ENCODE measurements around the gene GATA5. TPM values are rescaled to one million over a fixed set of nuclear protein-coding genes. Genes with fewer than 3 reads are reported as not detected.

The GATA5 gene
- total RNA-seq, 1 experiment from 2014 or later: not detected

DNA sequence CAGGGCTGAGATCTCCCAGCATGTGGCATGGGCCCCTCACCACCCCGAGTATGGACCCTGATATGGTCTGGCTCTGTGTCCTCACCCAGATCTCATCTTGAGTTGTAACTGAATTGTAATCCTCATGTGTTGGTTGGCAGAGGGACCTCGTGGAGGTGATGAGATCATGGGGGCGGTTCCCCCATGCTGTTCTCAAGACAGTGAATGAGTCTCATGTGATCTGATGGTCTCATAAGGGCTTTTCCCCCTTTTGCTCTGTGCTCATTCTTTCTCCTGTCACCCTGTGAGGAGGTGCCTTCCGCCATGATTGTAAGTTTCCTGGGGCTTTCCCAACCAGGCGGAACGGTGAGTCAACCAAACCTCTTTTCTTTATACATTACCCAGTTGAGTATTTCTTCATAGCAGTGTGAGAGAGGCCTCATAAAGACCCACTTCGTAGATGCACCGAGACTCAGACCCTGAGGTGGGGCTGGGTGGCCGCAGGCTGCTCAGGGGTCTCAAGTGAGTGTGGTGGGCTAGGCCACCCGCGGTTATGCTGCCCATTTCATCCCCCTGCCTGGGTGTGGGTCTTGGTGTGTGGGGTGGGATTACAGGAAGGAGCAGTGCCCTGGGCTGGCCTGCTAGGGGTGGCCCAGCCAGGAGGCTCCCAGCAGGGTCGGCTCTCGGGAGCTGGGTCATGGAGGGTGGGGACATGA is 26.2 kb upstream of the GATA5 start:
- H3K27me3 Mint-ChIP-seq (ENCODE audit: unreplicated experiment): peaks cover 19% of the 10 kb centered on the region
- H3K4me3 Mint-ChIP-seq (ENCODE audit: low read depth, unreplicated experiment): no peak overlapping the region
- H3K4me1 Mint-ChIP-seq (ENCODE audit: low read depth, unreplicated experiment): peaks cover 20% of the 10 kb centered on the region
- intact Hi-C loops (cut with micrococcal nuclease; ENCODE audit: unreplicated experiment): loop anchor here (5.0 kb wide), 2 partner anchors 115 to 290 kb away; no protein-coding TSS in a partner anchor
- no TSS peak for BruUV-seq (replicated peaks)
- DNase-seq: peak; percentile 67
- peak overlapping the region; percentile 24 for H3K27ac Mint-ChIP-seq (ENCODE audit: unreplicated experiment)
- CTCF ChIA-PET: interaction anchor here (1.5 kb wide), 1 partner anchor 292 kb away, joined by 3 read pairs; no protein-coding TSS in a partner anchor
- TF ChIP-seq, protein P1, sequence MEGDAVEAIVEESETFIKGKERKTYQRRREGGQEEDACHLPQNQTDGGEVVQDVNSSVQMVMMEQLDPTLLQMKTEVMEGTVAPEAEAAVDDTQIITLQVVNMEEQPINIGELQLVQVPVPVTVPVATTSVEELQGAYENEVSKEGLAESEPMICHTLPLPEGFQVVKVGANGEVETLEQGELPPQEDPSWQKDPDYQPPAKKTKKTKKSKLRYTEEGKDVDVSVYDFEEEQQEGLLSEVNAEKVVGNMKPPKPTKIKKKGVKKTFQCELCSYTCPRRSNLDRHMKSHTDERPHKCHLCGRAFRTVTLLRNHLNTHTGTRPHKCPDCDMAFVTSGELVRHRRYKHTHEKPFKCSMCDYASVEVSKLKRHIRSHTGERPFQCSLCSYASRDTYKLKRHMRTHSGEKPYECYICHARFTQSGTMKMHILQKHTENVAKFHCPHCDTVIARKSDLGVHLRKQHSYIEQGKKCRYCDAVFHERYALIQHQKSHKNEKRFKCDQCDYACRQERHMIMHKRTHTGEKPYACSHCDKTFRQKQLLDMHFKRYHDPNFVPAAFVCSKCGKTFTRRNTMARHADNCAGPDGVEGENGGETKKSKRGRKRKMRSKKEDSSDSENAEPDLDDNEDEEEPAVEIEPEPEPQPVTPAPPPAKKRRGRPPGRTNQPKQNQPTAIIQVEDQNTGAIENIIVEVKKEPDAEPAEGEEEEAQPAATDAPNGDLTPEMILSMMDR (IDR thresholded peaks at IDR 0.05; ENCODE audit: unreplicated experiment): no peak
- H3K9me3 Mint-ChIP-seq (ENCODE audit: low read depth, unreplicated experiment): peaks cover 8% of the 10 kb centered on the region
- H3K36me3 Mint-ChIP-seq (ENCODE audit: insufficient read depth, unreplicated experiment): peaks cover 14% of the 10 kb centered on the region

DNA sequence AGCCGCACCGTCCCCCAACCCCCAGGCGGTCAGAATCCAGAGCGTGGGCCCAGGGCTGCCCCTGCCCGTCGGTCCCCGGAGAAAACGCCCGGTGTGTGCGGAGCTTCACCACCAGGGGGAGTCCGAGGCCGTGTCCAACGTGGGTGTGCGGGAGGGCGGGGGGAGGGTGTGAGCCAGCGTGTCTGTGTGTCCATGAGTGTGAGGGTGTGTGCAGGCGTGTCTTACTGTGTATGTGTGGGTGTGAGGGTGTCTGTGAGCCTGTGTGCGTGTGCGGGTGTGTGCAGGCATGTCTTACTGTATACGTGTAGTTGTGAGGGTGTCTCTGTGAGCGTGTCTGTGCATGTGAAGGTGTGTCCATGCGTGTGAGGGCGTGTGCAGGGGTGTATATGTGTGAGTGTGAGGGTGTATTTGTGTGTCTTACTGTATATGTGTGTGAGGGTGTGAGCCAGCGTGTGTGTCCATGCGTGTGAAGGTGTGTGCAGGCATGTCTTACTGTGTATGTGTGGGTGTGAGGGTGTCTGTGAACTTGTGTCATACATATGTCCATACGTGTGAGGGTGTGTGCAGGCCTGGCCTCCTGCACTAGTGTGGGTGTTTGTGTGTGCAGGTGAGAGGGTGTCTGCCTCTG is 24.6 kb upstream of the GATA5 start:
- CTCF ChIA-PET: interaction anchor here (0.6 to 2.0 kb wide), 11 partner anchors 12 to 400 kb away, joined by 3 to 18 read pairs (median 5); no protein-coding TSS in a partner anchor
- TF ChIP-seq, protein P1 (IDR thresholded peaks at IDR 0.05; ENCODE audit: unreplicated experiment): peak; percentile 93
- Mint-ChIP-seq H3K9me3 (ENCODE audit: low read depth, unreplicated experiment) (peaks cover 8% of the 10 kb centered on the region), H3K4me3 (ENCODE audit: low read depth, unreplicated experiment) (no peak overlapping the region), H3K36me3 (ENCODE audit: insufficient read depth, unreplicated experiment) (peaks cover 19% of the 10 kb centered on the region), H3K4me1 (ENCODE audit: low read depth, unreplicated experiment) (peaks cover 20% of the 10 kb centered on the region), H3K27ac (ENCODE audit: unreplicated experiment) (peak overlapping the region; percentile 1), H3K27me3 (ENCODE audit: unreplicated experiment) (peaks cover 23% of the 10 kb centered on the region)
- peak; percentile 90 for DNase-seq
- no TSS peak for BruUV-seq (replicated peaks)
- intact Hi-C loops (cut with micrococcal nuclease; ENCODE audit: unreplicated experiment): loop anchor here (5.0 kb wide), 2 partner anchors 117 to 292 kb away; no protein-coding TSS in a partner anchor

DNA sequence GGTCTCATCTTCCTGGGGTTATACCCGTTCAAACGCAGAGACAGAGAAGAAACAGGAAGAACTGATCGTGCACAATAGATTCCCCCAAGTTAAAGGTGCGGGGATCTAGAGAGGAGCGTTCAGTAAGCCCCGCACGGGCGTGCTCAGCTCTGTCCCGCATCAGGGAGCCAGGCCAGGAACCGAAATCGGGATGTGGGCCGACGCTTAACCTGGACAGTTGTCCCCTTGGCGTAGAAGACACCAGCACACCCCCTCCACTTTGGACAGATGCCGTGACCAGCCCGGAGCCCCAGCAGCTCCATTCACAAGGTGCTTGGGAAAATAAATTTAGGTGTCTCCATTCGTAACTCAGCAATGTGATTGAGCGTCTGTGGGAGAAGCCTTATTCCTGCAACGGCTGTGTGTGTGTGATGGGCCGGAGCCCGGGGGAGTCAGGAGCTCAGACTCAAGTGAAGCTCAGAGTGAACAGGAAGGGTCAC is 24.0 kb upstream of the GATA5 start:
- no TSS peak for BruUV-seq (replicated peaks)
- DNase-seq: no peak
- H3K36me3 Mint-ChIP-seq (ENCODE audit: insufficient read depth, unreplicated experiment): peaks cover 19% of the 10 kb centered on the region
- TF ChIP-seq, protein P1 (IDR thresholded peaks at IDR 0.05; ENCODE audit: unreplicated experiment): no peak
- peaks cover 8% of the 10 kb centered on the region for H3K9me3 Mint-ChIP-seq (ENCODE audit: low read depth, unreplicated experiment)
- H3K4me3 Mint-ChIP-seq (ENCODE audit: low read depth, unreplicated experiment): no peak overlapping the region
- intact Hi-C loops (cut with micrococcal nuclease; ENCODE audit: unreplicated experiment): loop anchor here (5.0 kb wide), 2 partner anchors 118 to 293 kb away; no protein-coding TSS in a partner anchor
- peaks cover 20% of the 10 kb centered on the region for H3K4me1 Mint-ChIP-seq (ENCODE audit: low read depth, unreplicated experiment)
- no peak overlapping the region for H3K27ac Mint-ChIP-seq (ENCODE audit: unreplicated experiment)
- peaks cover 24% of the 10 kb centered on the region for H3K27me3 Mint-ChIP-seq (ENCODE audit: unreplicated experiment)
- CTCF ChIA-PET: interaction anchor here (0.5 to 2.0 kb wide), 14 partner anchors 12 to 401 kb away, joined by 3 to 18 read pairs (median 4); no protein-coding TSS in a partner anchor

GRCh38 chr20:62498874-62499273 is 23.1 kb upstream of the GATA5 start:
- no peak overlapping the region for H3K4me3 Mint-ChIP-seq (ENCODE audit: low read depth, unreplicated experiment)
- peaks cover 4% of the 10 kb centered on the region for H3K9me3 Mint-ChIP-seq (ENCODE audit: low read depth, unreplicated experiment)
- H3K27ac Mint-ChIP-seq (ENCODE audit: unreplicated experiment): no peak overlapping the region
- H3K4me1 Mint-ChIP-seq (ENCODE audit: low read depth, unreplicated experiment): peaks cover 20% of the 10 kb centered on the region
- no peak for DNase-seq
- H3K27me3 Mint-ChIP-seq (ENCODE audit: unreplicated experiment): peaks cover 24% of the 10 kb centered on the region
- BruUV-seq (replicated peaks): no TSS peak
- intact Hi-C loops (cut with micrococcal nuclease; ENCODE audit: unreplicated experiment): no loop called here
- peaks cover 19% of the 10 kb centered on the region for H3K36me3 Mint-ChIP-seq (ENCODE audit: insufficient read depth, unreplicated experiment)
- TF ChIP-seq, protein P1 (IDR thresholded peaks at IDR 0.05; ENCODE audit: unreplicated experiment): no peak
- CTCF ChIA-PET: interaction anchor here (0.6 to 2.0 kb wide), 5 partner anchors 78 to 197 kb away, joined by 3 to 18 read pairs (median 4); no protein-coding TSS in a partner anchor
